Measurements from ENCODE around the gene RARS2. TPM values are rescaled to one million over a fixed set of nuclear protein-coding genes. Genes with fewer than 3 reads are reported as not detected.

The RARS2 gene
- total RNA-seq, 2 experiments from 2014 or later = 20.0 to 20.8 TPM

- H3K4me1 Mint-ChIP-seq (ENCODE audit: low read depth) = peaks cover 47% of the 10 kb centered on the region
- intact Hi-C loops (cut with micrococcal nuclease) = no loop called here
- no peak overlapping the region for H3K27ac Mint-ChIP-seq
- ChIA-PET POLR2A (interaction anchor here (1.3 kb wide), 1 partner anchor 17 kb away, joined by 5 read pairs; the partner anchor contains the start of genes ORC3 and RARS2), CTCF (no interaction called here)
- H3K36me3 Mint-ChIP-seq = peaks cover 20% of the 10 kb centered on the region
- H3K4me3 Mint-ChIP-seq = no peak overlapping the region
- DNase-seq = no peak
- no peaks in the 10 kb centered on the region for H3K9me3 Mint-ChIP-seq
- H3K27me3 Mint-ChIP-seq = no peaks in the 10 kb centered on the region
Observed at GRCh38 chr6:87572883-87573282, 16.9 kb downstream of the RARS2 start.

- Mint-ChIP-seq H3K4me3 (no peak overlapping the region), H3K4me1 (ENCODE audit: low read depth) (peaks cover 45% of the 10 kb centered on the region), H3K36me3 (peaks cover 17% of the 10 kb centered on the region), H3K27me3 (no peaks in the 10 kb centered on the region), H3K27ac (no peak overlapping the region), H3K9me3 (no peaks in the 10 kb centered on the region)
- DNase-seq = no peak
- ChIA-PET POLR2A (interaction anchor here (1.3 kb wide), 1 partner anchor 18 kb away, joined by 5 read pairs; the partner anchor contains the start of genes ORC3 and RARS2), CTCF (no interaction called here)
- intact Hi-C loops (cut with micrococcal nuclease) = no loop called here
Observed at GRCh38 chr6:87572021-87572420, 17.8 kb downstream of the RARS2 start.

- Mint-ChIP-seq H3K9me3 (no peaks in the 10 kb centered on the region), H3K4me1 (ENCODE audit: low read depth) (no peaks in the 10 kb centered on the region), H3K4me3 (no peak overlapping the region), H3K27me3 (no peaks in the 10 kb centered on the region), H3K36me3 (peaks cover 29% of the 10 kb centered on the region), H3K27ac (no peak overlapping the region)
- POLR2A ChIA-PET = no interaction called here
- no peak for DNase-seq
- CTCF ChIA-PET = no interaction called here
- intact Hi-C loops (cut with micrococcal nuclease) = no loop called here
Observed at GRCh38 chr6:87561017-87561416, 28.8 kb downstream of the RARS2 start.

- no peak overlapping the region for H3K4me3 Mint-ChIP-seq
- no peaks in the 10 kb centered on the region for H3K27me3 Mint-ChIP-seq
- H3K9me3 Mint-ChIP-seq = no peaks in the 10 kb centered on the region
- intact Hi-C loops (cut with micrococcal nuclease) = no loop called here
- H3K4me1 Mint-ChIP-seq (ENCODE audit: low read depth) = peaks cover 2% of the 10 kb centered on the region
- no peak overlapping the region for H3K27ac Mint-ChIP-seq
- ChIA-PET CTCF (interaction anchor here (0.9 kb wide), 1 partner anchor 479 kb away, joined by 3 read pairs; no protein-coding TSS in a partner anchor), POLR2A (no interaction called here)
- no peak for DNase-seq
- H3K36me3 Mint-ChIP-seq = peaks cover 26% of the 10 kb centered on the region
Observed at GRCh38 chr6:87558446-87558845, 31.3 kb downstream of the RARS2 start.

- no peak for DNase-seq
- intact Hi-C loops (cut with micrococcal nuclease) = no loop called here
- POLR2A ChIA-PET = no interaction called here
- Mint-ChIP-seq H3K27me3 (no peaks in the 10 kb centered on the region), H3K27ac (no peak overlapping the region), H3K4me3 (no peak overlapping the region), H3K4me1 (ENCODE audit: low read depth) (peaks cover 2% of the 10 kb centered on the region), H3K9me3 (no peaks in the 10 kb centered on the region), H3K36me3 (peaks cover 23% of the 10 kb centered on the region)
- CTCF ChIA-PET = no interaction called here
Observed at GRCh38 chr6:87555506-87555905, 34.3 kb downstream of the RARS2 start.

- Mint-ChIP-seq H3K9me3 (no peaks in the 10 kb centered on the region), H3K27ac (no peak overlapping the region), H3K4me3 (no peak overlapping the region), H3K27me3 (no peaks in the 10 kb centered on the region), H3K36me3 (peaks cover 30% of the 10 kb centered on the region), H3K4me1 (ENCODE audit: low read depth) (peaks cover 2% of the 10 kb centered on the region)
- ChIA-PET POLR2A (no interaction called here), CTCF (no interaction called here)
- intact Hi-C loops (cut with micrococcal nuclease) = no loop called here
- DNase-seq = no peak
Observed at GRCh38 chr6:87553159-87553765, 36.5 kb downstream of the RARS2 start.

- Mint-ChIP-seq H3K27ac (no peak overlapping the region), H3K27me3 (no peaks in the 10 kb centered on the region), H3K36me3 (peaks cover 25% of the 10 kb centered on the region), H3K9me3 (no peaks in the 10 kb centered on the region), H3K4me1 (ENCODE audit: low read depth) (peaks cover 2% of the 10 kb centered on the region), H3K4me3 (no peak overlapping the region)
- ChIA-PET CTCF (no interaction called here), POLR2A (interaction anchor here (0.6 kb wide), 1 partner anchor 32 kb away, joined by 3 read pairs; no protein-coding TSS in a partner anchor)
- intact Hi-C loops (cut with micrococcal nuclease) = no loop called here
- no peak for DNase-seq
Observed at GRCh38 chr6:87551799-87552198, 38.0 kb downstream of the RARS2 start.

- Mint-ChIP-seq H3K4me3 (no peak overlapping the region), H3K27ac (no peak overlapping the region), H3K4me1 (ENCODE audit: low read depth) (no peaks in the 10 kb centered on the region), H3K9me3 (peaks cover 8% of the 10 kb centered on the region), H3K27me3 (no peaks in the 10 kb centered on the region), H3K36me3 (peaks cover 39% of the 10 kb centered on the region)
- ChIA-PET POLR2A (no interaction called here), CTCF (no interaction called here)
- intact Hi-C loops (cut with micrococcal nuclease) = no loop called here
- DNase-seq = no peak
Observed at GRCh38 chr6:87544474-87544735, 45.4 kb downstream of the RARS2 start.

GRCh38 chr6:87543696-87544473, 45.9 kb downstream of the RARS2 start:
- H3K4me1 Mint-ChIP-seq (ENCODE audit: low read depth) = no peaks in the 10 kb centered on the region
- peaks cover 44% of the 10 kb centered on the region for H3K36me3 Mint-ChIP-seq
- H3K4me3 Mint-ChIP-seq = no peak overlapping the region
- no peaks in the 10 kb centered on the region for H3K27me3 Mint-ChIP-seq
- POLR2A ChIA-PET = no interaction called here
- no peak for DNase-seq
- H3K9me3 Mint-ChIP-seq = peaks cover 10% of the 10 kb centered on the region
- H3K27ac Mint-ChIP-seq = no peak overlapping the region
- intact Hi-C loops (cut with micrococcal nuclease) = no loop called here
- CTCF ChIA-PET = no interaction called here

GRCh38 chr6:87541744-87542143, 48.0 kb downstream of the RARS2 start:
- peaks cover 10% of the 10 kb centered on the region for H3K9me3 Mint-ChIP-seq
- intact Hi-C loops (cut with micrococcal nuclease) = no loop called here
- no peak overlapping the region for H3K4me3 Mint-ChIP-seq
- ChIA-PET CTCF (no interaction called here), POLR2A (no interaction called here)
- no peaks in the 10 kb centered on the region for H3K27me3 Mint-ChIP-seq
- H3K27ac Mint-ChIP-seq = no peak overlapping the region
- peaks cover 45% of the 10 kb centered on the region for H3K36me3 Mint-ChIP-seq
- no peak for DNase-seq
- no peaks in the 10 kb centered on the region for H3K4me1 Mint-ChIP-seq (ENCODE audit: low read depth)

GRCh38 chr6:87541041-87541440, 48.7 kb downstream of the RARS2 start:
- peaks cover 10% of the 10 kb centered on the region for H3K9me3 Mint-ChIP-seq
- H3K27me3 Mint-ChIP-seq = no peaks in the 10 kb centered on the region
- H3K27ac Mint-ChIP-seq = no peak overlapping the region
- H3K4me1 Mint-ChIP-seq (ENCODE audit: low read depth) = no peaks in the 10 kb centered on the region
- POLR2A ChIA-PET = no interaction called here
- no peak overlapping the region for H3K4me3 Mint-ChIP-seq
- DNase-seq = no peak
- peaks cover 45% of the 10 kb centered on the region for H3K36me3 Mint-ChIP-seq
- intact Hi-C loops (cut with micrococcal nuclease) = no loop called here
- CTCF ChIA-PET = no interaction called here

- POLR2A ChIA-PET = no interaction called here
- intact Hi-C loops (cut with micrococcal nuclease) = no loop called here
- H3K4me3 Mint-ChIP-seq = no peak overlapping the region
- H3K27me3 Mint-ChIP-seq = no peaks in the 10 kb centered on the region
- peaks cover 10% of the 10 kb centered on the region for H3K9me3 Mint-ChIP-seq
- peaks cover 45% of the 10 kb centered on the region for H3K36me3 Mint-ChIP-seq
- no peak overlapping the region for H3K27ac Mint-ChIP-seq
- H3K4me1 Mint-ChIP-seq (ENCODE audit: low read depth) = no peaks in the 10 kb centered on the region
- DNase-seq = no peak
- CTCF ChIA-PET = no interaction called here
Observed at GRCh38 chr6:87540539-87540938, 49.2 kb downstream of the RARS2 start.

- Mint-ChIP-seq H3K27ac (no peak overlapping the region), H3K4me1 (ENCODE audit: low read depth) (no peaks in the 10 kb centered on the region), H3K4me3 (no peak overlapping the region), H3K9me3 (peaks cover 10% of the 10 kb centered on the region), H3K36me3 (peaks cover 40% of the 10 kb centered on the region), H3K27me3 (no peaks in the 10 kb centered on the region)
- no peak for DNase-seq
- POLR2A ChIA-PET = no interaction called here
- CTCF ChIA-PET = no interaction called here
- intact Hi-C loops (cut with micrococcal nuclease) = no loop called here
Observed at GRCh38 chr6:87539554-87539953, 50.2 kb downstream of the RARS2 start.

All from activated CD4-positive, alpha-beta memory T cell treated with anti-CD3 and anti-CD28 coated beads for 36 hours (primary cell).